Upper lobe of left lung (tissue), 6 donors: ENCODE measurements around the gene SGSH. TPM values are rescaled to one million over a fixed set of nuclear protein-coding genes. Genes with fewer than 3 reads are reported as not detected.

Experiments
- ATAC-seq, 2 donors: fragments of 200-7000 bp; cut with Tn5 transposase; one replicate each; pipeline ENCODE4 v1.9.1; 2022; ENCODE audit warnings: mild to moderate bottlenecking in 2 of 2, moderate library complexity in 2 of 2; ENCODE audit not compliant: low FRiP score in 2 of 2
- DNase-seq, 2 donors: peaks; one replicate each; pipeline ENCODE4 v3.0.0-alpha.2; 2019 to 2020
- H3K27ac ChIP-seq, 4 donors: fragments of 200-600 bp; sonication (generic); one replicate each; pipeline ENCODE4 v1.5.1; 2016 to 2019
- H3K27me3 ChIP-seq, 4 donors: fragments of 200-600 bp; sonication (generic); one replicate each; pipeline ENCODE4 v1.5.1; 2017 to 2019
- H3K36me3 ChIP-seq, 4 donors: fragments of 200-600 bp; sonication (generic); one replicate each; pipeline ENCODE4 v1.5.1; 2016 to 2019
- H3K4me1 ChIP-seq, 4 donors: fragments of 200-600 bp; sonication (generic); one replicate each; pipeline ENCODE4 v1.5.1; 2018 to 2019
- H3K4me3 ChIP-seq, 4 donors: fragments of 200-600 bp; sonication (generic); one replicate each; pipeline ENCODE4 v1.5.1; 2017 to 2019; ENCODE audit warnings: mild to moderate bottlenecking in 2 of 4, moderate library complexity in 1 of 4
- H3K9me3 ChIP-seq, 4 donors: fragments of 200-600 bp; sonication (generic); one replicate each; pipeline ENCODE4 v1.5.1; 2018 to 2019
- EP300 ChIP-seq, 4 donors: sonication (generic); formaldehyde crosslinking; IDR thresholded peaks; one replicate each; pipeline ENCODE4 v1.5.1; 2017; ENCODE audit warnings: antibody characterized with exemption in 4 of 4, control low read depth in 2 of 4
- POLR2A ChIP-seq, 4 donors: fragments of 450-650 bp; IDR thresholded peaks; one replicate each; pipeline ENCODE4 v1.5.1; 2016 to 2017; ENCODE audit warnings: antibody characterized with exemption in 4 of 4, mild to moderate bottlenecking in 2 of 4
- POLR2AphosphoS5 ChIP-seq, 2 donors: sonication (generic); formaldehyde crosslinking; IDR thresholded peaks; one replicate each; pipeline ENCODE4 v1.5.1; 2017; ENCODE audit warnings: antibody characterized with exemption in 2 of 2
- WGBS, 2 donors: methylation state at CpG; one replicate each; pipeline ENCODE4 v1.1.5; 2017 to 2018; 5-methylcytosine and 5-hydroxymethylcytosine counted together
- total RNA-seq, 6 donors: library from RNA; depleted of rRNA in 4 of 6; stranded (reverse); fragments of >200 nt in 4 of 6; gene quantifications; one replicate each; pipeline versions ENCODE4 v1.1.0 to v1.2.1, GENCODE V29; 2016 to 2021
- TF ChIP-seq, protein P1 (sequence below), 6 experiments: fragments of 450-650 bp in 4 of 6; fragments of 200-600 bp in 2 of 6; sonication (generic) in 2 of 6; IDR thresholded peaks; one replicate each; pipeline ENCODE4 v1.5.1; 2016 to 2019; ENCODE audit warnings: antibody characterized with exemption in 6 of 6
- donor health status: DM: no; HTN: no; CAD: no; lungs with moderate emphysema.
- donor health status: DM: no; HTN: yes; CAD: no; lungs with severe emphysema.

The SGSH gene
- total RNA-seq, 6 donors from 2014 or later, result 36.3 to 264 (median 65.0) TPM

DNA sequence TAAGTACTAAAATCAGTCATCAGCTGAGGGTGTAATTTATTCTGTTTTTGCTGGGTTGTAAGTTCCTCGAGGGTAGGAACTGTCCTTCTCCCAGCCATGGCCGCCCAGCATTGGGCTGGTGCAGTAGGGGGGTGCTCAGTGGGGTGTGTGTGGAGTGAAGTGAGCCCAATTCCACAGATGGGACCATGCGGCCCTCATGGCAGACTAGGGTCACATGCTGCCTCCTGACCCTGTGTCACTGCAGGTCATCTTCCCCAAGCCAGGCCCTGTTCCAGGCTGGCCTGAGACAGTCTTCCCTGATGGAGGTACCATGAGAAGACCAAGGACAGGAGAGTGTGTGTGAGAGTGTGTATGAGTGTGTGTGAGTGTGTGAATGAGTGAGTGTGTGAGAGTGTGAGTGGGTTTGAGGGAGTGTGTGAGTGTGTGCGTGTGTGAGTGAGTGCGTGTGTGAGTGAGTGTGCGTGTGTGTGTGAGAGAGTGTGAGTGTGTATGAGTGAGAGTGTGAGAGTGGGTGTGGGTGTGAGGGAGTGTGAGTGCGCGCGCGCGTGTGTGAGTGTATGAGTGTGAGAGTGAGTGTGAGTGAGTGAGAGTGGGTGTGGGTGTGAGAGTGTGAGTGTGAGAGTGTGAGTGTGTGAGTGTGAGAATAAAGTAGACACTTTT, 3.8 kb upstream of the SGSH start:
- Histone ChIP-seq H3K36me3 (peaks cover 0 to 28% (median 13%) of the 10 kb centered on the region in 4 donors), H3K4me3 (no peak overlapping the region), H3K27me3 (no peaks in the 10 kb centered on the region), H3K27ac (no peak overlapping the region), H3K9me3 (no peaks in the 10 kb centered on the region), H3K4me1 (peaks cover 13 to 30% (median 20%) of the 10 kb centered on the region in 4 donors)
- ATAC-seq (no peak), DNase-seq (no peak)
- 72 to 94% methylated on average over 11 of the region's 11 CpGs for WGBS, 2 donors
- TF ChIP-seq EP300 (IDR thresholded peaks at IDR 0.05) (no peak), POLR2AphosphoS5 (IDR thresholded peaks at IDR 0.05) (no peak), POLR2A (IDR thresholded peaks at IDR 0.05) (no peak)
- TF ChIP-seq, protein P1, sequence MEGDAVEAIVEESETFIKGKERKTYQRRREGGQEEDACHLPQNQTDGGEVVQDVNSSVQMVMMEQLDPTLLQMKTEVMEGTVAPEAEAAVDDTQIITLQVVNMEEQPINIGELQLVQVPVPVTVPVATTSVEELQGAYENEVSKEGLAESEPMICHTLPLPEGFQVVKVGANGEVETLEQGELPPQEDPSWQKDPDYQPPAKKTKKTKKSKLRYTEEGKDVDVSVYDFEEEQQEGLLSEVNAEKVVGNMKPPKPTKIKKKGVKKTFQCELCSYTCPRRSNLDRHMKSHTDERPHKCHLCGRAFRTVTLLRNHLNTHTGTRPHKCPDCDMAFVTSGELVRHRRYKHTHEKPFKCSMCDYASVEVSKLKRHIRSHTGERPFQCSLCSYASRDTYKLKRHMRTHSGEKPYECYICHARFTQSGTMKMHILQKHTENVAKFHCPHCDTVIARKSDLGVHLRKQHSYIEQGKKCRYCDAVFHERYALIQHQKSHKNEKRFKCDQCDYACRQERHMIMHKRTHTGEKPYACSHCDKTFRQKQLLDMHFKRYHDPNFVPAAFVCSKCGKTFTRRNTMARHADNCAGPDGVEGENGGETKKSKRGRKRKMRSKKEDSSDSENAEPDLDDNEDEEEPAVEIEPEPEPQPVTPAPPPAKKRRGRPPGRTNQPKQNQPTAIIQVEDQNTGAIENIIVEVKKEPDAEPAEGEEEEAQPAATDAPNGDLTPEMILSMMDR (IDR thresholded peaks at IDR 0.05), result no peak

DNA sequence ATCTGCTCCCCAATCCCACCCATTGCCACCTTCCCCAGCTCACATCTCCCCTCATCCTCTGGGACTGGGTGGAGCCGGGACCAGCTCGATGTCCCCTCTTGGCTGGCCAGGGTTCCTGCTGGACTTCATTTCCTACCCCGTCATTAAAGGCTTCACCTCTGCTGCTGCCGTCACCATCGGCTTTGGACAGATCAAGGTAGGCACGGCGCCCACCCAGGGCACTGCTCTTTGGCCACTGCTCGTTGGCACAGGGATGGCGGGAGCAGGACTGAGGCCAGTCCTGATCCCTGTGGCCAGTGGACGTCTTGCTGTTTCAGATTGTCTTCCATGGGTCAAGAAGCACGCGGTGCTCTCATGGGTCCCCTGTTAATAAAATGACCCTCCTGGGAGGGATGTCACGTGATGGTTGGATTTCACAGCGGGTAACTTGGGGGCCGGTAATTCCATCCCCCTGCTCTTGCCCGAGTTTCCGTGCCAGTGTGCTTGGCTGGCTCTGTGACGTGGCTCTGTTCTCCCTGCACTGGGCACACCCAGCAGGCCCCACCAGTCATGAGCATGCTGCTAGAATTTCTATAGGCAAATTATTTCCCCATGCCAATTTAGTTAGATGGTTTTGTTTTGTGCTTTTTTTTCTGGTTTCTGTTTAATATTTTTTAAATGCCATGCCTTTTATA, 3.1 kb upstream of the SGSH start:
- no peak overlapping the region for H3K27ac ChIP-seq

DNA sequence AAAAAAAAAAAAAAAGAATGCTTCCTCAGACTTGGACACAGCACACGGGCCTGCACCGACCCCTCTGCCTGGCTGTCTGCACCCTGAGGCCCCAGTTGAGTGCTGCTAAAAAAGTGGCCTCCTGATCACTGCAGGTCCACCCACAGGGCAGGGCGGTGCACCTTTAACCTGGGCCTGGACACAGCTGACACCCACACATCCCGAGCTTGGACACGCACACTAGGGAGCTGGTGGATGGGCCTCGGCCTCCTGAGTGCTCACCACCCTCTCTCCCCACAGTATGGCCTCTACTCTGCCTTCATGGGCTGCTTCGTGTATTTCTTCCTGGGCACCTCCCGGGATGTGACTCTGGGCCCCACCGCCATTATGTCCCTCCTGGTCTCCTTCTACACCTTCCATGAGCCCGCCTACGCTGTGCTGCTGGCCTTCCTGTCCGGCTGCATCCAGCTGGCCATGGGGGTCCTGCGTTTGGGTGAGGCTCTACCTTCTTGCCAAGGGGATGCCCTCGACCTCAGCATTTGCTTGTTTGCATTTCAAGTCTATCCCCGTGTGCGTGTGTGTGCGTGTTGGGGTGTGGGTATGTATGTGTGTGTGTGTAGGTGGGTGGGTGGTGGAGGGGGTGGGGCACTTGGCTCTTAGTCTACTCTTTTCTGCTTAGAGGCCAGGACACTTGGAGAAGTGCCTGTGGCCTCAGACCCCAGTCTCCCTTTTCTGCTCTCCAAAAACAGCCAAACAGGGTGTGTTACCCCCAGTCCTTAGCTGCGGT, 2.4 kb upstream of the SGSH start:
- DNase-seq, result no peak
- Histone ChIP-seq H3K27ac (no peak overlapping the region), H3K36me3 (peaks cover 0 to 22% (median 10%) of the 10 kb centered on the region in 4 donors), H3K4me1 (peaks cover 17 to 41% (median 28%) of the 10 kb centered on the region in 4 donors), H3K9me3 (no peaks in the 10 kb centered on the region), H3K4me3 (no peak overlapping the region), H3K27me3 (no peaks in the 10 kb centered on the region)
- WGBS, 2 donors, result 90 to 92% methylated on average over 11 to 18 of the region's 18 CpGs
- TF ChIP-seq POLR2A (IDR thresholded peaks at IDR 0.05), result no peak
- no peak for TF ChIP-seq POLR2AphosphoS5 (IDR thresholded peaks at IDR 0.05)
- TF ChIP-seq, protein P1 (IDR thresholded peaks at IDR 0.05), result no peak
- TF ChIP-seq EP300 (IDR thresholded peaks at IDR 0.05), result no peak
- ATAC-seq, result no peak

More for the DNA sequence above, 3.1 kb upstream of the SGSH start:
- DNase-seq (no peak), ATAC-seq (no peak)
- H3K36me3 ChIP-seq, result peaks cover 0 to 23% (median 10%) of the 10 kb centered on the region in 4 donors
- H3K4me3 ChIP-seq, result no peak overlapping the region
- TF ChIP-seq POLR2A (IDR thresholded peaks at IDR 0.05), result no peak
- no peak for TF ChIP-seq EP300 (IDR thresholded peaks at IDR 0.05)
- no peak for TF ChIP-seq POLR2AphosphoS5 (IDR thresholded peaks at IDR 0.05)
- TF ChIP-seq, protein P1 (IDR thresholded peaks at IDR 0.05), result no peak
- H3K9me3 ChIP-seq, result no peaks in the 10 kb centered on the region
- 93 to 96% methylated on average over 16 to 18 of the region's 18 CpGs for WGBS, 2 donors
- H3K4me1 ChIP-seq, result peaks cover 17 to 37% (median 26%) of the 10 kb centered on the region in 4 donors
- H3K27me3 ChIP-seq, result no peaks in the 10 kb centered on the region

DNA sequence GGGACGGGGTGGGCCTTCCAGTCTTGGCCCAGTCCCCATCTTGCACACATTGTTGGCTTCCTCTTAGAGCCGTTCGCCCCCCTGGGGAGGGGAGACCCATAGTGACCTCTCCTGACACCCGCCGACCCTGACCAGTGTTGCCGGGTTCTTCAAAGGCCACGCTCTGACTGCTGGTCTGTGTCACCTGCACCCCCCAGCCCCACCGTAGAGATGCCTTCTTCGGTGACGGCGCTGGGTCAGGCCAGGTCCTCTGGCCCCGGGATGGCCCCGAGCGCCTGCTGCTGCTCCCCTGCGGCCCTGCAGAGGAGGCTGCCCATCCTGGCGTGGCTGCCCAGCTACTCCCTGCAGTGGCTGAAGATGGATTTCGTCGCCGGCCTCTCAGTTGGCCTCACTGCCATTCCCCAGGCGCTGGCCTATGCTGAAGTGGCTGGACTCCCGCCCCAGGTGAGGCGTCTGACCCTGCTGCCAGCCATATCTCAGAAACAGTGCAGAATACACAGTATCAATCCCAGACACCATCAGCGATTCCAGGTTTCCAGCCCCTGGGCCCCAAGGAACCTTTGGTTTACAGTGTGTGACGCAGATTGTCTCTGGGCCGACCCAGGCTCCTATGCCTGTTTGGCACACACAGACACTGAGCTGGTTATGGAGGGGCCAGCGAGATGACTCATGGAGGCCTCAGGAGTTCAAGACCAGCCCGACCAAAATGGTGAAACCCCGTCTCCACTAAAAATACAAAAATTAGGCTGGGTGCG, 1.4 kb upstream of the SGSH start:
- DNase-seq (peak in 1 of 2 donors; percentile 74), ATAC-seq (no peak)
- TF ChIP-seq EP300 (IDR thresholded peaks at IDR 0.05) (no peak), POLR2AphosphoS5 (IDR thresholded peaks at IDR 0.05) (no peak), POLR2A (IDR thresholded peaks at IDR 0.05) (no peak)
- TF ChIP-seq, protein P1 (IDR thresholded peaks at IDR 0.05), result no peak
- 79 to 88% methylated on average over 10 to 23 of the region's 29 CpGs for WGBS, 2 donors
- no peaks in the 10 kb centered on the region for H3K27me3 ChIP-seq
- no peaks in the 10 kb centered on the region for H3K9me3 ChIP-seq
- peaks cover 17 to 41% (median 28%) of the 10 kb centered on the region in 4 donors for H3K4me1 ChIP-seq
- peak overlapping the region; percentile 69 to 93 (median 81) for H3K4me3 ChIP-seq
- H3K27ac ChIP-seq, result peak overlapping the region in 2 of 4 donors; percentile 91 to 93
- peaks cover 0 to 28% (median 9%) of the 10 kb centered on the region in 4 donors for H3K36me3 ChIP-seq
